MM.1S (cell line): Measurements from ENCODE around the gene USP6NL.

Experiments
- DNase-seq: peaks from one replicate; pipeline ENCODE4 v3.0.0-alpha.2; 2015
- H2AFZ ChIP-seq: fragments of 300-600 bp; sonication (generic); 2 replicates; pipeline ENCODE4 v1.6.0; 2016; ENCODE audit warnings: antibody characterized with exemption, low read length
- H3F3A ChIP-seq: fragments of 300-600 bp; sonication (generic); 2 replicates; pipeline ENCODE4 v1.6.1; 2016; ENCODE audit warnings: mild to moderate bottlenecking, antibody characterized with exemption, low read length, moderate library complexity, mixed read lengths; ENCODE audit not compliant: insufficient read depth
- H3K27ac ChIP-seq: fragments of 300-600 bp; sonication (generic); 2 replicates; pipeline ENCODE4 v1.5.1; 2016; ENCODE audit warnings: mild to moderate bottlenecking, low read length
- H3K27me3 ChIP-seq: fragments of 300-600 bp; sonication (generic); replicated peaks from 2 replicates; pipeline ENCODE4 v1.6.0; 2016; ENCODE audit warnings: low read length; ENCODE audit not compliant: insufficient read depth
- H3K36me3 ChIP-seq: fragments of 300-600 bp; sonication (generic); replicated peaks from 2 replicates; pipeline ENCODE4 v1.6.1; 2016; ENCODE audit warnings: mild to moderate bottlenecking, low read length, mixed read lengths; ENCODE audit not compliant: insufficient read depth
- H3K4me1 ChIP-seq: fragments of 300-600 bp; sonication (generic); 2 replicates; pipeline ENCODE4 v1.6.1; 2016; ENCODE audit warnings: low read length, mixed read lengths
- H3K4me2 ChIP-seq: fragments of 300-600 bp; sonication (generic); 2 replicates; pipeline ENCODE4 v1.6.0; 2016; ENCODE audit warnings: low read depth, low read length
- H3K4me3 ChIP-seq: fragments of 300-600 bp; sonication (generic); 2 replicates; pipeline ENCODE4 v1.5.1; 2016; ENCODE audit warnings: low read length, mixed read lengths
- H3K79me2 ChIP-seq: fragments of 300-600 bp; sonication (generic); 2 replicates; pipeline ENCODE4 v1.6.1; 2016; ENCODE audit warnings: mixed run types, low read length, mixed read lengths
- H3K9ac ChIP-seq: fragments of 300-600 bp; sonication (generic); 2 replicates; pipeline ENCODE4 v1.6.1; 2016; ENCODE audit warnings: low read length, mixed read lengths
- H3K9me2 ChIP-seq: fragments of 300-600 bp; sonication (generic); replicated peaks from 2 replicates; pipeline ENCODE4 v1.6.1; 2016; ENCODE audit warnings: mild to moderate bottlenecking, low read length, mixed read lengths; ENCODE audit not compliant: insufficient read depth
- H3K9me3 ChIP-seq: fragments of 300-600 bp; sonication (generic); replicated peaks from 2 replicates; pipeline ENCODE4 v1.6.1; 2016; ENCODE audit warnings: mild to moderate bottlenecking, low read length, mixed read lengths; ENCODE audit not compliant: insufficient read depth
- H4K20me1 ChIP-seq: fragments of 300-600 bp; sonication (generic); 2 replicates; pipeline ENCODE4 v1.6.1; 2016; ENCODE audit warnings: mild to moderate bottlenecking, low read length, moderate library complexity, mixed read lengths; ENCODE audit not compliant: insufficient read depth
- EZH2 ChIP-seq: fragments of 300-600 bp; sonication (generic); optimal IDR thresholded peaks from 2 replicates; pipeline ENCODE3; 2017; ENCODE audit warnings: low read depth, mild to moderate bottlenecking, antibody characterized with exemption, low read length, mixed read lengths
- EZH2phosphoT487 ChIP-seq: fragments of 300-600 bp; sonication (generic); IDR thresholded peaks from 2 replicates; pipeline ENCODE4 v1.6.1; 2018; ENCODE audit warnings: antibody characterized with exemption, low read length
- TF ChIP-seq, protein P1 (sequence below): fragments of 300-600 bp; sonication (generic); IDR thresholded peaks from 2 replicates; pipeline ENCODE4 v1.5.1; 2016; ENCODE audit warnings: antibody characterized with exemption, low read length, mixed read lengths

The USP6NL gene

GRCh38 chr10:11541296-11541695 is 70.2 kb downstream of the USP6NL start:
- Histone ChIP-seq H3K27me3 (no peaks in the 10 kb centered on the region), H3K9me2 (no peaks in the 10 kb centered on the region), H3K36me3 (no peaks in the 10 kb centered on the region), H3K4me2 (no peak overlapping the region), H3K79me2 (no peaks in the 10 kb centered on the region), H3K27ac (no peak overlapping the region), H3K4me3 (no peak overlapping the region), H3F3A (no peaks in the 10 kb centered on the region), H3K9ac (no peak overlapping the region), H3K4me1 (no peaks in the 10 kb centered on the region), H4K20me1 (no peaks in the 10 kb centered on the region), H2AFZ (no peak overlapping the region), H3K9me3 (no peaks in the 10 kb centered on the region)
- TF ChIP-seq, protein P1, sequence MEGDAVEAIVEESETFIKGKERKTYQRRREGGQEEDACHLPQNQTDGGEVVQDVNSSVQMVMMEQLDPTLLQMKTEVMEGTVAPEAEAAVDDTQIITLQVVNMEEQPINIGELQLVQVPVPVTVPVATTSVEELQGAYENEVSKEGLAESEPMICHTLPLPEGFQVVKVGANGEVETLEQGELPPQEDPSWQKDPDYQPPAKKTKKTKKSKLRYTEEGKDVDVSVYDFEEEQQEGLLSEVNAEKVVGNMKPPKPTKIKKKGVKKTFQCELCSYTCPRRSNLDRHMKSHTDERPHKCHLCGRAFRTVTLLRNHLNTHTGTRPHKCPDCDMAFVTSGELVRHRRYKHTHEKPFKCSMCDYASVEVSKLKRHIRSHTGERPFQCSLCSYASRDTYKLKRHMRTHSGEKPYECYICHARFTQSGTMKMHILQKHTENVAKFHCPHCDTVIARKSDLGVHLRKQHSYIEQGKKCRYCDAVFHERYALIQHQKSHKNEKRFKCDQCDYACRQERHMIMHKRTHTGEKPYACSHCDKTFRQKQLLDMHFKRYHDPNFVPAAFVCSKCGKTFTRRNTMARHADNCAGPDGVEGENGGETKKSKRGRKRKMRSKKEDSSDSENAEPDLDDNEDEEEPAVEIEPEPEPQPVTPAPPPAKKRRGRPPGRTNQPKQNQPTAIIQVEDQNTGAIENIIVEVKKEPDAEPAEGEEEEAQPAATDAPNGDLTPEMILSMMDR, result no peak
- TF ChIP-seq EZH2phosphoT487 (no peak), EZH2 (no peak)
- no peak for DNase-seq

- no peaks in the 10 kb centered on the region for H3K4me1 ChIP-seq
- H3K79me2 ChIP-seq, result no peaks in the 10 kb centered on the region
- H3K4me3 ChIP-seq, result no peak overlapping the region
- H3F3A ChIP-seq, result no peaks in the 10 kb centered on the region
- no peak for TF ChIP-seq EZH2phosphoT487
- TF ChIP-seq, protein P1, result no peak
- no peak for TF ChIP-seq EZH2
- no peak overlapping the region for H3K4me2 ChIP-seq
- no peak for DNase-seq
- H3K9me2 ChIP-seq, result no peaks in the 10 kb centered on the region
- no peaks in the 10 kb centered on the region for H3K27me3 ChIP-seq
- H3K27ac ChIP-seq, result no peak overlapping the region
- no peak overlapping the region for H3K9ac ChIP-seq
- H4K20me1 ChIP-seq, result no peaks in the 10 kb centered on the region
- H3K9me3 ChIP-seq, result no peaks in the 10 kb centered on the region
- H3K36me3 ChIP-seq, result no peaks in the 10 kb centered on the region
- no peak overlapping the region for H2AFZ ChIP-seq
These were observed 72.1 kb downstream of the USP6NL start for GRCh38 chr10:11539191-11539868.

GRCh38 chr10:11538834-11539190 is 72.6 kb downstream of the USP6NL start:
- Histone ChIP-seq H3K79me2 (no peaks in the 10 kb centered on the region), H3K9me2 (no peaks in the 10 kb centered on the region), H3K36me3 (no peaks in the 10 kb centered on the region), H3K4me2 (no peak overlapping the region), H3K27me3 (no peaks in the 10 kb centered on the region), H3K9ac (no peak overlapping the region), H4K20me1 (no peaks in the 10 kb centered on the region), H3K27ac (no peak overlapping the region), H3K9me3 (no peaks in the 10 kb centered on the region), H3F3A (no peaks in the 10 kb centered on the region), H3K4me3 (no peak overlapping the region), H2AFZ (no peak overlapping the region), H3K4me1 (no peaks in the 10 kb centered on the region)
- no peak for TF ChIP-seq EZH2phosphoT487
- no peak for TF ChIP-seq EZH2
- TF ChIP-seq, protein P1, result no peak
- no peak for DNase-seq
